B cell (primary cell): Measurements from ENCODE around the gene NOP9. TPM values are rescaled to one million over a fixed set of nuclear protein-coding genes. Genes with fewer than 3 reads are reported as not detected.
A peak's percentile ranks its signal among the peaks of the same experiment; 100 is the strongest.

Experiments
- ATAC-seq: fragments of 200-7000 bp; cut with Tn5 transposase; one replicate; pipeline ENCODE4 v1.10.0; 2021; ENCODE audit warnings: low read depth, mild to moderate bottlenecking, moderate number of reproducible peaks, moderate library complexity
- CTCF ChIA-PET: fragments of 350-600 bp; sonication (Branson Sonifier 250); formaldehyde crosslinking; loops from one replicate; lab custom pipeline; 2021; ENCODE audit warnings: antibody characterized with exemption, inconsistent platforms; lab: Charles Lee
- POLR2A ChIA-PET: fragments of 350-600 bp; sonication (Branson Sonifier 250); formaldehyde crosslinking; loops from one replicate; lab custom pipeline; 2021; ENCODE audit warnings: antibody characterized with exemption; lab: Charles Lee
- DNase-seq: peaks from one replicate; pipeline ENCODE4 v3.0.0; 2013
- H2AFZ ChIP-seq: 2 replicates; pipeline ENCODE4 v1.6.1; 2012; ENCODE audit warnings: mild to moderate bottlenecking, low read depth, low read length; ENCODE audit not compliant: insufficient read depth, poor library complexity, severe bottlenecking
- H3K27ac ChIP-seq, 2 donors: 1 replicate in 1 of 2; 2 replicates in 1 of 2; pipeline ENCODE4 v1.5.1; 2012 to 2013; ENCODE audit warnings: low read length in 2 of 2, mild to moderate bottlenecking in 2 of 2, moderate library complexity in 1 of 2
- H3K27me3 ChIP-seq, 4 experiments: fragments of 200-600 bp in 1 of 4; sonication (generic) in 1 of 4; replicated peaks in 1 of 4; 1 replicate in 2 of 4; 2 replicates in 2 of 4; pipeline versions ENCODE4 v1.6.1 to v1.7.0; 2013 to 2016; ENCODE audit warnings: low read length in 3 of 4, mild to moderate bottlenecking in 2 of 4, mixed read lengths in 1 of 4, moderate library complexity in 1 of 4; ENCODE audit not compliant: insufficient read depth in 4 of 4, control insufficient read depth in 3 of 4; ENCODE audit errors: control extremely low read depth in 1 of 4
- H3K36me3 ChIP-seq, 2 experiments: replicated peaks in 1 of 2; 1 replicate in 1 of 2; 2 replicates in 1 of 2; pipeline versions ENCODE4 v1.6.1 to v1.7.1; 2013; ENCODE audit warnings: low read length in 1 of 2; ENCODE audit not compliant: insufficient read depth in 2 of 2, control insufficient read depth in 1 of 2; ENCODE audit errors: control extremely low read depth in 1 of 2, extremely low read depth in 1 of 2
- H3K4me1 ChIP-seq, 2 donors: fragments of 200-600 bp in 1 of 2; sonication (generic) in 1 of 2; 1 replicate in 1 of 2; 2 replicates in 1 of 2; pipeline versions ENCODE4 v1.5.1 to v1.6.1; 2013 to 2017; ENCODE audit warnings: low read length in 2 of 2; ENCODE audit not compliant: control insufficient read depth in 2 of 2, insufficient read depth in 2 of 2
- H3K4me2 ChIP-seq: replicated peaks from 2 replicates; pipeline ENCODE3; 2012; ENCODE audit warnings: mild to moderate bottlenecking, low read depth, low read length; ENCODE audit not compliant: poor library complexity, severe bottlenecking
- H3K4me3 ChIP-seq, 5 experiments: fragments of 200-600 bp in 1 of 5; sonication (generic) in 1 of 5; 1 replicate in 3 of 5; 2 replicates in 2 of 5; pipeline versions ENCODE4 v1.5.1 to v1.7.0; 2011 to 2016; ENCODE audit warnings: low read length in 4 of 5, mild to moderate bottlenecking in 4 of 5, low read depth in 2 of 5, control low read depth in 1 of 5, moderate library complexity in 1 of 5; ENCODE audit not compliant: insufficient read depth in 1 of 5; ENCODE audit errors: control extremely low read depth in 1 of 5, extremely low read depth in 1 of 5
- H3K79me2 ChIP-seq: fragments of 200-600 bp; sonication (generic); one replicate; pipeline ENCODE4 v1.6.0; 2016; ENCODE audit warnings: low read length; ENCODE audit not compliant: control insufficient read depth, insufficient read depth
- H3K9ac ChIP-seq: fragments of 200-600 bp; sonication (generic); 2 replicates; pipeline ENCODE4 v1.6.1; 2017; ENCODE audit warnings: mild to moderate bottlenecking, low read length, moderate library complexity
- H3K9me3 ChIP-seq, 3 donors: one replicate each; pipeline versions ENCODE4 v1.6.1 to v1.7.1; 2013; ENCODE audit warnings: low read length in 2 of 3; ENCODE audit not compliant: control insufficient read depth in 2 of 3, insufficient read depth in 1 of 3; ENCODE audit errors: control extremely low read depth in 1 of 3
- H4K20me1 ChIP-seq: 2 replicates; pipeline ENCODE4 v1.6.0; 2012; ENCODE audit warnings: mild to moderate bottlenecking, low read length; ENCODE audit not compliant: insufficient read depth, control insufficient read depth, poor library complexity, severe bottlenecking
- H3K27ac Mint-ChIP-seq: one replicate; pipeline ENCODE4 v1.8.0; 2021; ENCODE audit warnings: mixed read lengths
- H3K27me3 Mint-ChIP-seq: one replicate; pipeline ENCODE4 v1.8.0; 2021; ENCODE audit warnings: mixed read lengths
- H3K4me1 Mint-ChIP-seq: one replicate; pipeline ENCODE4 v1.8.0; 2021; ENCODE audit warnings: mixed read lengths
- H3K4me3 Mint-ChIP-seq: one replicate; pipeline ENCODE4 v1.8.0; 2021; ENCODE audit warnings: mixed read lengths
- H3K9me3 Mint-ChIP-seq: one replicate; pipeline ENCODE4 v1.8.0; 2022; ENCODE audit warnings: mixed read lengths; ENCODE audit not compliant: insufficient read depth
- EZH2 ChIP-seq: IDR thresholded peaks from 2 replicates; pipeline ENCODE4 v1.6.1; 2012; ENCODE audit warnings: borderline replicate concordance, low read depth, mild to moderate bottlenecking, moderate library complexity, low read length; ENCODE audit not compliant: insufficient read depth, poor library complexity, severe bottlenecking
- WGBS: methylation state at CpG from one replicate; pipeline ENCODE4 v1.1.5; 2013; ENCODE audit warnings: missing lambda C conversion rate; ENCODE audit not compliant: insufficient coverage; 5-methylcytosine and 5-hydroxymethylcytosine counted together
- intact Hi-C: fragments of 100-400 bp; cut with micrococcal nuclease; formaldehyde crosslinking; loops from one replicate; pipeline ENCODE4 v1.10.0; 2022
- polyA plus RNA-seq: library from polyadenylated mRNA; depleted of rRNA; stranded (reverse); fragments of >200 nt; gene quantifications from 2 replicates; pipeline ENCODE4 v1.2.3, GENCODE V29; 2012
- total RNA-seq, 2 donors: library from RNA; stranded (reverse); fragments of 120-200 nt in 1 of 2; gene quantifications; 1 replicate in 1 of 2; 2 replicates in 1 of 2; pipeline versions ENCODE4 v1.2.3 to v1.2.4, GENCODE V29; 2013 to 2022
- TF ChIP-seq, protein P1 (sequence below): fragments of 200-600 bp; IDR thresholded peaks from one replicate; pipeline ENCODE4 v1.8.0; 2022; ENCODE audit warnings: antibody characterized with exemption, mild to moderate bottlenecking

NOP9 gene
- total and polyA plus RNA-seq, 2 donors (not counting 1 experiment from before 2014, with no cell fraction given), result 9.7 to 22.6 TPM

DNA sequence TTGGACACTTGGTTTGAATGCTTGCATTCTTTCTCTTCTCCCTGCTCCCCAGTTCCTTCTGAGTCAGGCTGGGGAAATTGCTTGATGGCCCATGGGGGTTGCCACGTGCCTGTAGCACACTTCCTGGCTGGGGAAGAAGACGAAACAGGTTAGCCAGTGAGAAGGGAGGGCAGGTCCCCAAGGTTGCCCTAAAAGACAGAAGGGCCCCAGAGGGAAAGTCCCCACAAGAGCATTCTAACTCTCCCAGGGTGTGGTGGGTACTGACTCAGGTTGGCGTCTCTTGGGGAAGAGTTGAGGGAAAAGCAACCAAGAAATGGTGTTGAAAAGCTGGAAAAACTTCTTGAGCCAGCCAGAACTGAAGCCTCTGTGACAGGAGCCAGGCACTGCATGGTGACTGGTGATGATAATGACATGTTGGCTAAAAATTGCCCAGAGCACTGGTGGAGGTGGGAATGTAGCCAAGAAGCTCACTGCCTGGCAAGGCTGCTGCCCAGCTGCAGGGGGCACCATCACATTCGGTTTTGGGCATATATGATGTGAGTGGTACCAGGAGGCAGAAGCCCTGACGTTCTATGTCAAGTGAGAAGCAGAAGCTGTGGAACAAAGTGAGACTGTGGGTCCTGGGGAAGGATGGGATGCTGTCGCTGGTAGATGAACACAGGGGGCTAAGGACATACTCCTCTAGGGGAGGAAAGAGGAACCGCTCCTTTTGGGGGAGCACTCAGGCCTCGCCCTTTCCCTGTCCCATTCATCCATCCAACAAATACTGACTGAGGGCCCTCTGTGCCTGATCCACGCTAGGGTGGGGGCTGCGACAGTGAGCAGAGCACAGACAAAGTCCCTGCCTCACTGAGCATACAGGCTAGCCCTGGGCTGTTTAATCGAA is 20.1 kb upstream of the NOP9 start:
- Histone ChIP-seq H3K36me3 (no peaks in the 10 kb centered on the region), H3K79me2 (peaks cover 44% of the 10 kb centered on the region), H3K4me3 (peak overlapping the region in 1 of 5 experiments; percentile 10), H3K9ac (peak overlapping the region; percentile 7), H2AFZ (peak overlapping the region; percentile 44), H3K4me2 (peak overlapping the region; percentile 50), H3K9me3 (peaks cover 0 to 10% (median 0%) of the 10 kb centered on the region in 3 donors), H3K4me1 (peaks cover 38 to 60% of the 10 kb centered on the region in 2 donors), H3K27ac (peak overlapping the region; percentile 65 to 80), H3K27me3 (no peaks in the 10 kb centered on the region), H4K20me1 (no peaks in the 10 kb centered on the region)
- peak overlapping the region; percentile 93 for H3K27ac Mint-ChIP-seq
- H3K27me3 Mint-ChIP-seq, result no peaks in the 10 kb centered on the region
- POLR2A ChIA-PET, result interaction anchor here (0.5 to 2.0 kb wide), 2 partner anchors 9 to 117 kb away, joined by 4 to 8 read pairs; partner anchors contain the start of gene RABGGTA
- WGBS, result 49% methylated on average over 7 of the region's 11 CpGs
- TF ChIP-seq, protein P1, sequence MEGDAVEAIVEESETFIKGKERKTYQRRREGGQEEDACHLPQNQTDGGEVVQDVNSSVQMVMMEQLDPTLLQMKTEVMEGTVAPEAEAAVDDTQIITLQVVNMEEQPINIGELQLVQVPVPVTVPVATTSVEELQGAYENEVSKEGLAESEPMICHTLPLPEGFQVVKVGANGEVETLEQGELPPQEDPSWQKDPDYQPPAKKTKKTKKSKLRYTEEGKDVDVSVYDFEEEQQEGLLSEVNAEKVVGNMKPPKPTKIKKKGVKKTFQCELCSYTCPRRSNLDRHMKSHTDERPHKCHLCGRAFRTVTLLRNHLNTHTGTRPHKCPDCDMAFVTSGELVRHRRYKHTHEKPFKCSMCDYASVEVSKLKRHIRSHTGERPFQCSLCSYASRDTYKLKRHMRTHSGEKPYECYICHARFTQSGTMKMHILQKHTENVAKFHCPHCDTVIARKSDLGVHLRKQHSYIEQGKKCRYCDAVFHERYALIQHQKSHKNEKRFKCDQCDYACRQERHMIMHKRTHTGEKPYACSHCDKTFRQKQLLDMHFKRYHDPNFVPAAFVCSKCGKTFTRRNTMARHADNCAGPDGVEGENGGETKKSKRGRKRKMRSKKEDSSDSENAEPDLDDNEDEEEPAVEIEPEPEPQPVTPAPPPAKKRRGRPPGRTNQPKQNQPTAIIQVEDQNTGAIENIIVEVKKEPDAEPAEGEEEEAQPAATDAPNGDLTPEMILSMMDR, result peak; percentile 53
- TF ChIP-seq EZH2, result no peak
- H3K9me3 Mint-ChIP-seq, result no peaks in the 10 kb centered on the region
- ATAC-seq (peak; percentile 90), DNase-seq (peak; percentile 87)
- peak overlapping the region; percentile 75 for H3K4me3 Mint-ChIP-seq
- intact Hi-C loops, result loop anchor here (1.0 to 10.0 kb wide), 4 partner anchors 8 to 135 kb away; partner anchors contain the start of genes EMC9, PSME2, RABGGTA and RNF31
- H3K4me1 Mint-ChIP-seq, result peaks cover 66% of the 10 kb centered on the region
- CTCF ChIA-PET, result interaction anchor here (0.7 to 7.1 kb wide), 14 partner anchors 9 to 153 kb away, joined by 3 to 93 read pairs (median 8); partner anchors contain the start of genes CIDEB, DHRS1, MDP1 and NOP9
